SK-N-SH treated with all-trans-retinoic acid at 6 μM for 48 hours (cell line): Measurements from ENCODE around the gene RALGAPA1.

Experiments used
- CSDC2 ChIP-seq: fragments of 250-450 bp; sonication (Bioruptor Pico); IDR thresholded peaks from 2 replicates; pipeline ENCODE4 v1.5.0; 2020; ENCODE audit warnings: mild to moderate bottlenecking, moderate library complexity
- ESRRG ChIP-seq: fragments of 250-450 bp; sonication (Bioruptor Pico); IDR thresholded peaks from 2 replicates; pipeline ENCODE4 v1.6.1; 2021; ENCODE audit warnings: mild to moderate bottlenecking
- ISL1 ChIP-seq: fragments of 250-450 bp; sonication (Bioruptor Pico); IDR thresholded peaks from 2 replicates; pipeline ENCODE4 v2.1.2; 2022; ENCODE audit warnings: mild to moderate bottlenecking, moderate library complexity
- PPARA ChIP-seq: fragments of 250-450 bp; sonication (Bioruptor Pico); IDR thresholded peaks from 2 replicates; pipeline ENCODE4 v1.5.0; 2020; ENCODE audit warnings: mild to moderate bottlenecking, borderline replicate concordance
- RARB ChIP-seq: fragments of 250-450 bp; sonication (Bioruptor Pico); IDR thresholded peaks from 2 replicates; pipeline ENCODE4 v1.8.0; 2021; ENCODE audit warnings: mild to moderate bottlenecking, moderate library complexity
- SNAI2 ChIP-seq: fragments of 250-450 bp; sonication (Bioruptor Pico); IDR thresholded peaks from 2 replicates; pipeline ENCODE4 v1.5.0; 2020; ENCODE audit warnings: mild to moderate bottlenecking, moderate library complexity
- ZFP30 ChIP-seq: fragments of 450-650 bp; formaldehyde crosslinking; IDR thresholded peaks from 2 replicates; pipeline ENCODE4 v1.5.0; 2022; ENCODE audit warnings: mild to moderate bottlenecking, moderate library complexity
- ZNF565 ChIP-seq: fragments of 450-650 bp; formaldehyde crosslinking; conservative IDR thresholded peaks from 2 replicates; pipeline ENCODE4 v1.5.0; 2020; ENCODE audit warnings: low read depth, mild to moderate bottlenecking, moderate library complexity
- ZNF8 ChIP-seq: fragments of 450-650 bp; formaldehyde crosslinking; IDR thresholded peaks from 2 replicates; pipeline ENCODE4 v1.5.0; 2020; ENCODE audit warnings: mild to moderate bottlenecking, moderate library complexity
- TF ChIP-seq, protein P1 (sequence below): fragments of 250-450 bp; sonication (Bioruptor Pico); IDR thresholded peaks from 2 replicates; pipeline ENCODE4 v1.5.1; 2020; ENCODE audit warnings: low read depth, mild to moderate bottlenecking, moderate library complexity
- TF ChIP-seq, protein P2 (sequence below): fragments of 250-450 bp; sonication (Bioruptor Pico); IDR thresholded peaks from 2 replicates; pipeline ENCODE4 v1.8.0; 2020; ENCODE audit warnings: mild to moderate bottlenecking, moderate library complexity, borderline replicate concordance

DNA sequence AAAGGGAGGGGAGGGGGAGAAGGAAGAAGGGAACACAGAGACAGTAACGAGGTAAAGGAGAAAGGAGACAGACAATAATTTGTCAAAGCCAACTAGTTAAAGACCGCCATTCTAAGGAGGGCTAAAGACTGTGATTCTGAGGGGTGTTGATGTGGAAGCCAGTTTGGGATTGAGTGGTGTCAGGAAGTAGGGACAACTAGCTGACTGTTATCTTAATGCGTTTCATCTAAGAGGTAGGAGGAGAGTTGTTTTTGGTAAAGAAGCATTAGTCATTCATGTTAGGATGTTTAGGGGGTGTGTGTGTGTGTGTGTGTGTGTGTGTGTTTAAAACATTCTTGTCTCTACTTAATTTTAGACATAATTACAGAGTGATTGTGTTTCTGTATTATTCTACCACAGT is 180.1 kb downstream of the RALGAPA1 start:
- TF ChIP-seq ZNF565 (CRISPR knock-in tag) = no peak
- no peak for TF ChIP-seq RARB (CRISPR knock-in tag)
- TF ChIP-seq, protein P1, sequence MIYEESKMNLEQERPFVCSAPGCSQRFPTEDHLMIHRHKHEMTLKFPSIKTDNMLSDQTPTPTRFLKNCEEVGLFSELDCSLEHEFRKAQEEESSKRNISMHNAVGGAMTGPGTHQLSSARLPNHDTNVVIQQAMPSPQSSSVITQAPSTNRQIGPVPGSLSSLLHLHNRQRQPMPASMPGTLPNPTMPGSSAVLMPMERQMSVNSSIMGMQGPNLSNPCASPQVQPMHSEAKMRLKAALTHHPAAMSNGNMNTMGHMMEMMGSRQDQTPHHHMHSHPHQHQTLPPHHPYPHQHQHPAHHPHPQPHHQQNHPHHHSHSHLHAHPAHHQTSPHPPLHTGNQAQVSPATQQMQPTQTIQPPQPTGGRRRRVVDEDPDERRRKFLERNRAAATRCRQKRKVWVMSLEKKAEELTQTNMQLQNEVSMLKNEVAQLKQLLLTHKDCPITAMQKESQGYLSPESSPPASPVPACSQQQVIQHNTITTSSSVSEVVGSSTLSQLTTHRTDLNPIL (CRISPR knock-in tag) = no peak
- TF ChIP-seq ESRRG (CRISPR knock-in tag) = no peak
- TF ChIP-seq SNAI2 (CRISPR knock-in tag) = no peak
- no peak for TF ChIP-seq PPARA (CRISPR knock-in tag)
- TF ChIP-seq, protein P2, sequence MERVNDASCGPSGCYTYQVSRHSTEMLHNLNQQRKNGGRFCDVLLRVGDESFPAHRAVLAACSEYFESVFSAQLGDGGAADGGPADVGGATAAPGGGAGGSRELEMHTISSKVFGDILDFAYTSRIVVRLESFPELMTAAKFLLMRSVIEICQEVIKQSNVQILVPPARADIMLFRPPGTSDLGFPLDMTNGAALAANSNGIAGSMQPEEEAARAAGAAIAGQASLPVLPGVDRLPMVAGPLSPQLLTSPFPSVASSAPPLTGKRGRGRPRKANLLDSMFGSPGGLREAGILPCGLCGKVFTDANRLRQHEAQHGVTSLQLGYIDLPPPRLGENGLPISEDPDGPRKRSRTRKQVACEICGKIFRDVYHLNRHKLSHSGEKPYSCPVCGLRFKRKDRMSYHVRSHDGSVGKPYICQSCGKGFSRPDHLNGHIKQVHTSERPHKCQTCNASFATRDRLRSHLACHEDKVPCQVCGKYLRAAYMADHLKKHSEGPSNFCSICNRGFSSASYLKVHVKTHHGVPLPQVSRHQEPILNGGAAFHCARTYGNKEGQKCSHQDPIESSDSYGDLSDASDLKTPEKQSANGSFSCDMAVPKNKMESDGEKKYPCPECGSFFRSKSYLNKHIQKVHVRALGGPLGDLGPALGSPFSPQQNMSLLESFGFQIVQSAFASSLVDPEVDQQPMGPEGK (CRISPR knock-in tag) = no peak
- no peak for TF ChIP-seq ZNF8 (CRISPR knock-in tag)
- no peak for TF ChIP-seq CSDC2 (CRISPR knock-in tag)
- TF ChIP-seq ZFP30 (CRISPR knock-in tag) = no peak
- TF ChIP-seq ISL1 (CRISPR knock-in tag) = no peak
